Measurements from ENCODE around the gene P2RX5. TPM values are rescaled to one million over a fixed set of nuclear protein-coding genes. Genes with fewer than 3 reads are reported as not detected.

Gene P2RX5
- total and polyA plus RNA-seq, 7 experiments from 2014 or later, result 10.7 to 94.5 (median 18.2) TPM

- no peaks in the 10 kb centered on the region for H3K27me3 ChIP-seq (ENCODE audit: control insufficient read depth in 2 of 2, insufficient read depth in 2 of 2, low read length in 2 of 2)
- Mint-ChIP-seq H3K27me3 (no peaks in the 10 kb centered on the region), H3K9me3 (no peaks in the 10 kb centered on the region), H3K27ac (peak overlapping the region in 2 of 9 donors; percentile 10 to 52), H3K36me3 (peaks cover 0 to 25% (median 0%) of the 10 kb centered on the region in 5 donors), H3K4me3 (no peak overlapping the region), H3K4me1 (peaks cover 0 to 25% (median 6%) of the 10 kb centered on the region in 7 donors)
- peaks cover 4 to 7% of the 10 kb centered on the region in 2 donors for H3K4me1 ChIP-seq (ENCODE audit: control insufficient read depth in 2 of 2, insufficient read depth in 2 of 2, low read length in 2 of 2)
- no peak overlapping the region for H3K27ac ChIP-seq (ENCODE audit: low read depth, low read length)
- no peak overlapping the region for H3K4me3 ChIP-seq (ENCODE audit: low read length)
- ChIA-PET CTCF (interaction anchor here (0.8 kb wide), 1 partner anchor 144 kb away, joined by 7 read pairs; no protein-coding TSS in a partner anchor), POLR2A (interaction anchor here (1.3 to 1.8 kb wide), 2 partner anchors 29 to 41 kb away, joined by 6 to 7 read pairs; partner anchors contain the start of gene HASPIN)
- no peaks in the 10 kb centered on the region for H3K9me3 ChIP-seq (ENCODE audit: control insufficient read depth in 2 of 3, low read length in 3 of 3)
- DNase-seq (no peak), ATAC-seq (no peak)
- H3K36me3 ChIP-seq (ENCODE audit: control insufficient read depth in 2 of 3, insufficient read depth in 3 of 3, low read length in 3 of 3), result peaks cover 0 to 28% (median 0%) of the 10 kb centered on the region in 3 experiments
- intact Hi-C loops (cut with micrococcal nuclease), result loop anchor here (2.0 kb wide), 4 partner anchors 29 to 145 kb away; partner anchors contain the start of gene HASPIN (in 2 of the 2)
These were observed 13.9 kb downstream of the P2RX5 start for GRCh38 chr17:3682033-3682432.

GRCh38 chr17:3681565-3681964, 14.4 kb downstream of the P2RX5 start:
- Mint-ChIP-seq H3K36me3 (peaks cover 0 to 25% (median 0%) of the 10 kb centered on the region in 5 donors), H3K4me1 (peaks cover 0 to 25% (median 6%) of the 10 kb centered on the region in 7 donors), H3K27me3 (no peaks in the 10 kb centered on the region), H3K9me3 (no peaks in the 10 kb centered on the region), H3K4me3 (no peak overlapping the region), H3K27ac (peak overlapping the region in 1 of 9 donors; percentile 40)
- H3K4me3 ChIP-seq (ENCODE audit: low read length), result no peak overlapping the region
- no peak for ATAC-seq
- H3K27me3 ChIP-seq (ENCODE audit: control insufficient read depth in 2 of 2, insufficient read depth in 2 of 2, low read length in 2 of 2), result no peaks in the 10 kb centered on the region
- intact Hi-C loops (cut with micrococcal nuclease), result no loop called here
- H3K27ac ChIP-seq (ENCODE audit: low read depth, low read length), result no peak overlapping the region
- ChIA-PET CTCF (no interaction called here), POLR2A (interaction anchor here (1.3 kb wide), 1 partner anchor 29 kb away, joined by 6 read pairs; no protein-coding TSS in a partner anchor)
- H3K4me1 ChIP-seq (ENCODE audit: control insufficient read depth in 2 of 2, insufficient read depth in 2 of 2, low read length in 2 of 2), result peaks cover 4 to 7% of the 10 kb centered on the region in 2 donors
- peak in 1 of 9 donors; percentile 2 for DNase-seq
- H3K9me3 ChIP-seq (ENCODE audit: control insufficient read depth in 2 of 3, low read length in 3 of 3), result no peaks in the 10 kb centered on the region
- peaks cover 0 to 28% (median 0%) of the 10 kb centered on the region in 3 experiments for H3K36me3 ChIP-seq (ENCODE audit: control insufficient read depth in 2 of 3, insufficient read depth in 3 of 3, low read length in 3 of 3)

DNA sequence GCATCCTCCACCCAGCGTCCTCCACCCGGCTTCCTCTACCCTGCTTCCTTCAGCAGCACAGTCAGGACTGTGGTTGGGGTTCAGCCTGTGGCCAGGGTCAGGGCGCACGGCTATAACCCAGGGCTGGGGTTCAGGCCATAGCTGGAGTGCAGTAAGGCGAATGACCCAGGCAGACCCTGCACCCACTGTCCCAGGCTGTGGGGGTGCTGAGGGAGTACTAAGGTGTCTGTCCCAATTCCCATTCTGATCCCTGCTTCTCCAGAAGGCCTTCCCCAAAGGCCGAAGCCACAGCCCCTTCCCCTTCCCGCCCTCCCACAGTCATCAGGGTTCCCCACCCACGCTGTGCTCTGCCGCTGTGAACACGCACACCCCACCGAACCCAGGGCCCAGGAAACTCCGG, 14.9 kb downstream of the P2RX5 start:
- no peak for ATAC-seq
- Histone ChIP-seq H3K4me3 (ENCODE audit: low read length) (no peak overlapping the region), H3K4me1 (ENCODE audit: control insufficient read depth in 2 of 2, insufficient read depth in 2 of 2, low read length in 2 of 2) (peaks cover 4 to 7% of the 10 kb centered on the region in 2 donors), H3K9me3 (ENCODE audit: control insufficient read depth in 2 of 3, low read length in 3 of 3) (no peaks in the 10 kb centered on the region), H3K27me3 (ENCODE audit: control insufficient read depth in 2 of 2, insufficient read depth in 2 of 2, low read length in 2 of 2) (no peaks in the 10 kb centered on the region), H3K36me3 (ENCODE audit: control insufficient read depth in 2 of 3, insufficient read depth in 3 of 3, low read length in 3 of 3) (peaks cover 0 to 29% (median 0%) of the 10 kb centered on the region in 3 experiments), H3K27ac (ENCODE audit: low read depth, low read length) (no peak overlapping the region)
- Mint-ChIP-seq H3K36me3 (peaks cover 0 to 25% (median 0%) of the 10 kb centered on the region in 5 donors), H3K9me3 (no peaks in the 10 kb centered on the region), H3K27ac (peak overlapping the region in 1 of 9 donors; percentile 38), H3K4me1 (peaks cover 0 to 25% (median 6%) of the 10 kb centered on the region in 7 donors), H3K4me3 (no peak overlapping the region), H3K27me3 (no peaks in the 10 kb centered on the region)
- CTCF ChIA-PET, result no interaction called here
- intact Hi-C loops (cut with micrococcal nuclease), result no loop called here
- DNase-seq, result peak in 1 of 9 donors; percentile 5
- POLR2A ChIA-PET, result no interaction called here

- Histone ChIP-seq H3K9me3 (ENCODE audit: control insufficient read depth in 2 of 3, low read length in 3 of 3) (no peaks in the 10 kb centered on the region), H3K27me3 (ENCODE audit: control insufficient read depth in 2 of 2, insufficient read depth in 2 of 2, low read length in 2 of 2) (no peaks in the 10 kb centered on the region), H3K4me3 (ENCODE audit: low read length) (no peak overlapping the region), H3K4me1 (ENCODE audit: control insufficient read depth in 2 of 2, insufficient read depth in 2 of 2, low read length in 2 of 2) (peaks cover 4 to 7% of the 10 kb centered on the region in 2 donors), H3K27ac (ENCODE audit: low read depth, low read length) (no peak overlapping the region), H3K36me3 (ENCODE audit: control insufficient read depth in 2 of 3, insufficient read depth in 3 of 3, low read length in 3 of 3) (peaks cover 0 to 29% (median 0%) of the 10 kb centered on the region in 3 experiments)
- intact Hi-C loops (cut with micrococcal nuclease), result no loop called here
- H3K4me1 Mint-ChIP-seq, result peaks cover 0 to 25% (median 6%) of the 10 kb centered on the region in 7 donors
- CTCF ChIA-PET, result no interaction called here
- peaks cover 0 to 25% (median 0%) of the 10 kb centered on the region in 5 donors for H3K36me3 Mint-ChIP-seq
- no peaks in the 10 kb centered on the region for H3K27me3 Mint-ChIP-seq
- H3K4me3 Mint-ChIP-seq, result peak overlapping the region in 1 of 10 donors; percentile 53
- no peak for ATAC-seq
- peak in 1 of 9 donors; percentile 1 for DNase-seq
- H3K27ac Mint-ChIP-seq, result peak overlapping the region in 3 of 9 donors; percentile 38 to 61 (median 59)
- POLR2A ChIA-PET, result interaction anchor here (0.5 kb wide), 1 partner anchor 60 kb away, joined by 3 read pairs; no protein-coding TSS in a partner anchor
- H3K9me3 Mint-ChIP-seq, result no peaks in the 10 kb centered on the region
These were observed 16.3 kb downstream of the P2RX5 start for GRCh38 chr17:3679531-3680126.

GRCh38 chr17:3678821-3679530, 17.0 kb downstream of the P2RX5 start:
- Mint-ChIP-seq H3K9me3 (no peaks in the 10 kb centered on the region), H3K27me3 (no peaks in the 10 kb centered on the region), H3K4me1 (peaks cover 0 to 25% (median 6%) of the 10 kb centered on the region in 7 donors), H3K4me3 (no peak overlapping the region), H3K36me3 (peaks cover 0 to 25% (median 0%) of the 10 kb centered on the region in 5 donors), H3K27ac (no peak overlapping the region)
- ChIA-PET POLR2A (interaction anchor here (0.8 kb wide), 1 partner anchor 10 kb away, joined by 3 read pairs; the partner anchor contains the start of gene EMC6), CTCF (no interaction called here)
- Histone ChIP-seq H3K27ac (ENCODE audit: low read depth, low read length) (no peak overlapping the region), H3K36me3 (ENCODE audit: control insufficient read depth in 2 of 3, insufficient read depth in 3 of 3, low read length in 3 of 3) (peaks cover 0 to 29% (median 0%) of the 10 kb centered on the region in 3 experiments), H3K4me1 (ENCODE audit: control insufficient read depth in 2 of 2, insufficient read depth in 2 of 2, low read length in 2 of 2) (peaks cover 4 to 7% of the 10 kb centered on the region in 2 donors), H3K9me3 (ENCODE audit: control insufficient read depth in 2 of 3, low read length in 3 of 3) (no peaks in the 10 kb centered on the region), H3K4me3 (ENCODE audit: low read length) (no peak overlapping the region), H3K27me3 (ENCODE audit: control insufficient read depth in 2 of 2, insufficient read depth in 2 of 2, low read length in 2 of 2) (no peaks in the 10 kb centered on the region)
- ATAC-seq, result no peak
- DNase-seq, result peak in 1 of 9 donors; percentile 4
- intact Hi-C loops (cut with micrococcal nuclease), result no loop called here

GRCh38 chr17:3678095-3678820, 17.7 kb downstream of the P2RX5 start:
- Histone ChIP-seq H3K36me3 (ENCODE audit: control insufficient read depth in 2 of 3, insufficient read depth in 3 of 3, low read length in 3 of 3) (peaks cover 0 to 29% (median 0%) of the 10 kb centered on the region in 3 experiments), H3K4me1 (ENCODE audit: control insufficient read depth in 2 of 2, insufficient read depth in 2 of 2, low read length in 2 of 2) (peaks cover 3 to 6% of the 10 kb centered on the region in 2 donors), H3K27me3 (ENCODE audit: control insufficient read depth in 2 of 2, insufficient read depth in 2 of 2, low read length in 2 of 2) (no peaks in the 10 kb centered on the region), H3K4me3 (ENCODE audit: low read length) (no peak overlapping the region), H3K9me3 (ENCODE audit: control insufficient read depth in 2 of 3, low read length in 3 of 3) (no peaks in the 10 kb centered on the region), H3K27ac (ENCODE audit: low read depth, low read length) (no peak overlapping the region)
- DNase-seq (peak in 1 of 9 donors; percentile 6), ATAC-seq (no peak)
- no peak overlapping the region for H3K4me3 Mint-ChIP-seq
- H3K4me1 Mint-ChIP-seq, result peaks cover 0 to 22% (median 5%) of the 10 kb centered on the region in 7 donors
- no peaks in the 10 kb centered on the region for H3K9me3 Mint-ChIP-seq
- ChIA-PET POLR2A (interaction anchor here (0.7 to 0.8 kb wide), 2 partner anchors 9 to 168 kb away, joined by 3 to 5 read pairs; partner anchors contain the start of genes EMC6 and NCBP3), CTCF (no interaction called here)
- H3K27me3 Mint-ChIP-seq, result no peaks in the 10 kb centered on the region
- peak overlapping the region in 1 of 9 donors; percentile 49 for H3K27ac Mint-ChIP-seq
- intact Hi-C loops (cut with micrococcal nuclease), result no loop called here
- H3K36me3 Mint-ChIP-seq, result peaks cover 0 to 23% (median 0%) of the 10 kb centered on the region in 5 donors
